Measurements from ENCODE around the gene CYYR1. TPM values are rescaled to one million over a fixed set of nuclear protein-coding genes. Genes with fewer than 3 reads are reported as not detected.

CYYR1 gene
- total RNA-seq, 1 experiment from 2014 or later: not detected

GRCh38 chr21:26495283-26495849, 77.7 kb downstream of the CYYR1 start:
- no peak for DNase-seq (ENCODE audit: low read depth, low spot score)
- ChIA-PET CTCF (no interaction called here), POLR2A (no interaction called here)
- Histone ChIP-seq H3K27ac (ENCODE audit: low read length) (no peak overlapping the region), H3K27me3 (ENCODE audit: control insufficient read depth, insufficient read depth, low read length) (no peaks in the 10 kb centered on the region), H3K4me1 (ENCODE audit: control insufficient read depth, insufficient read depth, low read length) (no peaks in the 10 kb centered on the region; the same call in 1 of the 2 replicates), H3K9me3 (ENCODE audit: control insufficient read depth, insufficient read depth, low read depth, low read length) (no peaks in the 10 kb centered on the region), H3K36me3 (ENCODE audit: control insufficient read depth, insufficient read depth, low read length) (no peaks in the 10 kb centered on the region), H3K4me3 (ENCODE audit: low read depth in 2 of 2, low read length in 2 of 2) (no peak overlapping the region)
- in situ Hi-C loops (cut with HindIII; ENCODE audit: low pct_unique_long_range_greater_than_20kb, low sequenced_read_pairs): no loop called here
- TF ChIP-seq TCF7L2 (IDR thresholded peaks at IDR 0.05; ENCODE audit: low read depth, low read length) (no peak), SIN3A (IDR thresholded peaks at IDR 0.05; ENCODE audit: borderline replicate concordance, insufficient read depth, low read depth, low read length) (no peak), REST (IDR thresholded peaks at IDR 0.05; ENCODE audit: insufficient read depth in 1 of 2, low read depth in 2 of 2, low read length in 1 of 2) (no peak), POLR2AphosphoS5 (IDR thresholded peaks at IDR 0.05; ENCODE audit: low read depth, low read length) (no peak), CTCF (IDR thresholded peaks at IDR 0.05) (no peak)
- no TSS peak for BruUV-seq (replicated peaks)
- no peak for ATAC-seq
- intact Hi-C loops (cut with micrococcal nuclease; ENCODE audit: unreplicated experiment): no loop called here

DNA sequence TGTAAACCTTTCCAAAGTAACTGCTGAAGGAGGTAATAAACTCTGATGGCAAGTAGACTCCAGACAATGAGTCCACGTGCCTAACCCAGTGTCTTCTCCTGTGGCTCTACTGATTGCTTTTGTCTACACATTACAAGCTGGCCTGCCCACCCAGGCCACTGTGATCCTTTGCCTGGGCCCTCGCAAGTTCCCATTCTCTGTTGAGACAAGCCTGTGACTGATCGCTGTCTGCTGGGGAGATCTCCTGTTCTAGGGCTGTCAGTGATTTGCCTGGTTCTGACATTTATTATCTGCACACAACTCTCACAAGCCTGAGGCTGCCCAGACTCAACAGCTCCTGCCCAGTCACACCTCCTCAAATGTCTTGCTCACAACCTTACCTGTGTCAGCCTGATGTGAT, 81.4 kb downstream of the CYYR1 start:
- in situ Hi-C loops (cut with HindIII; ENCODE audit: low pct_unique_long_range_greater_than_20kb, low sequenced_read_pairs): no loop called here
- ChIA-PET CTCF (no interaction called here), POLR2A (no interaction called here)
- Histone ChIP-seq H3K4me3 (ENCODE audit: low read depth in 2 of 2, low read length in 2 of 2) (no peak overlapping the region), H3K36me3 (ENCODE audit: control insufficient read depth, insufficient read depth, low read length) (no peaks in the 10 kb centered on the region), H3K9me3 (ENCODE audit: control insufficient read depth, insufficient read depth, low read depth, low read length) (no peaks in the 10 kb centered on the region), H3K4me1 (ENCODE audit: control insufficient read depth, insufficient read depth, low read length) (no peaks in the 10 kb centered on the region; the same call in 1 of the 2 replicates), H3K27me3 (ENCODE audit: control insufficient read depth, insufficient read depth, low read length) (no peaks in the 10 kb centered on the region), H3K27ac (ENCODE audit: low read length) (no peak overlapping the region)
- DNase-seq (ENCODE audit: low read depth, low spot score) (no peak), ATAC-seq (no peak)
- no TSS peak for BruUV-seq (replicated peaks)
- no peak for TF ChIP-seq REST (IDR thresholded peaks at IDR 0.05; ENCODE audit: insufficient read depth in 1 of 2, low read depth in 2 of 2, low read length in 1 of 2)
- TF ChIP-seq SIN3A (IDR thresholded peaks at IDR 0.05; ENCODE audit: borderline replicate concordance, insufficient read depth, low read depth, low read length): no peak
- no peak for TF ChIP-seq POLR2AphosphoS5 (IDR thresholded peaks at IDR 0.05; ENCODE audit: low read depth, low read length)
- TF ChIP-seq CTCF (IDR thresholded peaks at IDR 0.05): no peak
- no peak for TF ChIP-seq TCF7L2 (IDR thresholded peaks at IDR 0.05; ENCODE audit: low read depth, low read length)
- intact Hi-C loops (cut with micrococcal nuclease; ENCODE audit: unreplicated experiment): no loop called here
